ENCODE data around the gene BRPF1.
A peak's percentile ranks its signal among the peaks of the same experiment; 100 is the strongest.

The BRPF1 gene

GRCh38 chr3:9746330-9746729 is 14.8 kb downstream of the BRPF1 start:
- Histone ChIP-seq H3K4me1 (ENCODE audit: control insufficient read depth in 2 of 2, insufficient read depth in 2 of 2, low read length in 2 of 2) (peaks cover 16 to 17% of the 10 kb centered on the region in 2 donors), H3K9me3 (ENCODE audit: control insufficient read depth in 2 of 2, low read length in 2 of 2) (no peaks in the 10 kb centered on the region), H3K27me3 (ENCODE audit: control insufficient read depth in 2 of 2, insufficient read depth in 2 of 2, low read length in 2 of 2) (no peaks in the 10 kb centered on the region), H3K9ac (ENCODE audit: low read depth in 1 of 2, low read length in 2 of 2) (no peak overlapping the region), H3K36me3 (ENCODE audit: control insufficient read depth in 2 of 2, insufficient read depth in 2 of 2, low read length in 2 of 2) (peaks cover 65 to 72% of the 10 kb centered on the region in 2 donors), H3K4me3 (ENCODE audit: low read length in 2 of 2) (no peak overlapping the region), H3K27ac (ENCODE audit: low read depth in 2 of 2, low read length in 2 of 2) (no peak overlapping the region)

DNA sequence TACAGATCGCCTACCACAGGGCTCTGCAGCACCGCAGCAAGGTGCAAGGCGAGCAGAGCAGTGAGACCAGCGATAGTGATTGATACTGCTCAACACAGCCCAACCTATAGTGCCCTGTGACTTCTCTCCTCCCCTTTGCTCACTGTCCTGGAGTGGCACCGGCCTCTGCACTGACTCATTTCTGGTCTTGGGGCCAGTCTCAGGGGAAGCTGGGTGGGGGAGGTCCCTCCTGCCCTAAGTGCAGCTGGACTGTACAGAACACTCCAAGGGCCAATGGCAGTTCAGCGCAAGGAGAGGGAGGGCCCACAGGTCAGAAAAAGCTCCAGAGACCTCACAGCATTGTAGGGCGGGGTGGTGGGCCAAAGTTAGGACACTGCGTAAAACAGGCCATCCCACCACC is 15.7 kb downstream of the BRPF1 start:
- Histone ChIP-seq H3K36me3 (ENCODE audit: control insufficient read depth in 2 of 2, insufficient read depth in 2 of 2, low read length in 2 of 2) (peaks cover 64 to 73% of the 10 kb centered on the region in 2 donors), H3K9me3 (ENCODE audit: control insufficient read depth in 2 of 2, low read length in 2 of 2) (no peaks in the 10 kb centered on the region), H3K27ac (ENCODE audit: low read depth in 2 of 2, low read length in 2 of 2) (no peak overlapping the region), H3K4me1 (ENCODE audit: control insufficient read depth in 2 of 2, insufficient read depth in 2 of 2, low read length in 2 of 2) (peaks cover 19 to 20% of the 10 kb centered on the region in 2 donors), H3K9ac (ENCODE audit: low read depth in 1 of 2, low read length in 2 of 2) (no peak overlapping the region), H3K27me3 (ENCODE audit: control insufficient read depth in 2 of 2, insufficient read depth in 2 of 2, low read length in 2 of 2) (no peaks in the 10 kb centered on the region), H3K4me3 (ENCODE audit: low read length in 2 of 2) (no peak overlapping the region)

DNA sequence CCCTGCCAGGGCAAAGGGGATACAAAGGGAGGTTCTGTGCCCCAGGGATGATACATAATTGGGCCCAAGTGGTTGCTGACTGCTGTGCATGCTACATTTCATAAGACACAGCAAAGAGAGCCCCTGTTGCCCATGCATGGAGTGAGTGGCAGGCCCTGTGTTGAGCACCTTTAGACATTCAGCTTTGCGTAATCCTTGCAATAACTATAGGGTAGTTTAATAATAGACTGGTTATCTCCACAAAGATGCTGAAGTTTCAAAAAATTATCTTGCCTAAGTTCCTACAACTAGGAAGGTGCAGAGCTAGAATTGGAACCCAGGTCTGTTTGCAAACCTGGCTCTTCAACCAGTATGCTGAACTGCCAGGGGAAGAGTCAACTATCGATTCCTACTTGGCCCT is 16.5 kb downstream of the BRPF1 start:
- H3K4me3 ChIP-seq (ENCODE audit: low read length in 2 of 2), result no peak overlapping the region
- peaks cover 58 to 67% of the 10 kb centered on the region in 2 donors for H3K36me3 ChIP-seq (ENCODE audit: control insufficient read depth in 2 of 2, insufficient read depth in 2 of 2, low read length in 2 of 2)

DNA sequence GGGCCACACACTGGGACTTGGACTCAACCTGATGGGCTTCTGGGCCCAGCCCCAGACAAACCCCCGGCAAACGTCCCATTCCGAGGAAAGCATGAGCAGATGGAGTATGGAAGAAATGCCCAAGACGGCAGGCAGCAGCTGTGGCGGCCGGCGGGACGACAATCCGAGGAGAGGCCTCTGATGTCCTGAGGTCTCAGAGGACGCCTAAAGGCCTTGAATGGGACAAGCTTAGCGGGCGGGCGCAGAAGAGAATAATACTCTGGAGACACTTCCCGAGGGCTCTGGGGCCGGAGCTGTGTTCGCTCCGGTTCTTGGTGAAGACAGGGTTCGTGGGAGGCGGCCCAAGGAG is 17.7 kb downstream of the BRPF1 start:
- H3K36me3 ChIP-seq (ENCODE audit: control insufficient read depth in 2 of 2, insufficient read depth in 2 of 2, low read length in 2 of 2), result peaks cover 48 to 56% of the 10 kb centered on the region in 2 donors
- H3K9me3 ChIP-seq (ENCODE audit: control insufficient read depth in 2 of 2, low read length in 2 of 2), result no peaks in the 10 kb centered on the region
- H3K9ac ChIP-seq (ENCODE audit: low read depth in 1 of 2, low read length in 2 of 2), result peak overlapping the region; percentile 81 to 85
- peak overlapping the region; percentile 90 to 91 for H3K4me3 ChIP-seq (ENCODE audit: low read length in 2 of 2)
- no peaks in the 10 kb centered on the region for H3K27me3 ChIP-seq (ENCODE audit: control insufficient read depth in 2 of 2, insufficient read depth in 2 of 2, low read length in 2 of 2)
- peaks cover 19 to 20% of the 10 kb centered on the region in 2 donors for H3K4me1 ChIP-seq (ENCODE audit: control insufficient read depth in 2 of 2, insufficient read depth in 2 of 2, low read length in 2 of 2)
- peak overlapping the region; percentile 90 to 97 for H3K27ac ChIP-seq (ENCODE audit: low read depth in 2 of 2, low read length in 2 of 2)

More for the DNA sequence above, 16.5 kb downstream of the BRPF1 start:
- Histone ChIP-seq H3K4me1 (ENCODE audit: control insufficient read depth in 2 of 2, insufficient read depth in 2 of 2, low read length in 2 of 2) (peaks cover 19 to 20% of the 10 kb centered on the region in 2 donors), H3K27me3 (ENCODE audit: control insufficient read depth in 2 of 2, insufficient read depth in 2 of 2, low read length in 2 of 2) (no peaks in the 10 kb centered on the region), H3K9ac (ENCODE audit: low read depth in 1 of 2, low read length in 2 of 2) (no peak overlapping the region), H3K9me3 (ENCODE audit: control insufficient read depth in 2 of 2, low read length in 2 of 2) (no peaks in the 10 kb centered on the region), H3K27ac (ENCODE audit: low read depth in 2 of 2, low read length in 2 of 2) (no peak overlapping the region)

GRCh38 chr3:9749645-9750555 is 18.4 kb downstream of the BRPF1 start, which contains the start of gene OGG1:
Gene OGG1, plus strand, starts transcription at chr3:9749952. Its CDS starts 335 bp downstream, at chr3:9750287.
- Histone ChIP-seq H3K36me3 (ENCODE audit: control insufficient read depth in 2 of 2, insufficient read depth in 2 of 2, low read length in 2 of 2) (peaks cover 43 to 53% of the 10 kb centered on the region in 2 donors), H3K27ac (ENCODE audit: low read depth in 2 of 2, low read length in 2 of 2) (peak within 1 kb of the TSS; percentile 90 to 97), H3K4me1 (ENCODE audit: control insufficient read depth in 2 of 2, insufficient read depth in 2 of 2, low read length in 2 of 2) (peaks cover 19 to 27% of the 10 kb centered on the region in 2 donors), H3K27me3 (ENCODE audit: control insufficient read depth in 2 of 2, insufficient read depth in 2 of 2, low read length in 2 of 2) (no peaks in the 10 kb centered on the region), H3K9me3 (ENCODE audit: control insufficient read depth in 2 of 2, low read length in 2 of 2) (no peaks in the 10 kb centered on the region), H3K4me3 (ENCODE audit: low read length in 2 of 2) (peak within 1 kb of the TSS; percentile 90 to 91), H3K9ac (ENCODE audit: low read depth in 1 of 2, low read length in 2 of 2) (peak within 1 kb of the TSS; percentile 81 to 85)

GRCh38 chr3:9750556-9751411 is 19.2 kb downstream of the BRPF1 start:
- Histone ChIP-seq H3K9me3 (ENCODE audit: control insufficient read depth in 2 of 2, low read length in 2 of 2) (no peaks in the 10 kb centered on the region), H3K4me1 (ENCODE audit: control insufficient read depth in 2 of 2, insufficient read depth in 2 of 2, low read length in 2 of 2) (peaks cover 23 to 27% of the 10 kb centered on the region in 2 donors), H3K9ac (ENCODE audit: low read depth in 1 of 2, low read length in 2 of 2) (peak overlapping the region; percentile 81 to 85), H3K27ac (ENCODE audit: low read depth in 2 of 2, low read length in 2 of 2) (peak overlapping the region; percentile 90 to 97), H3K27me3 (ENCODE audit: control insufficient read depth in 2 of 2, insufficient read depth in 2 of 2, low read length in 2 of 2) (no peaks in the 10 kb centered on the region), H3K4me3 (ENCODE audit: low read length in 2 of 2) (peak overlapping the region; percentile 90 to 91), H3K36me3 (ENCODE audit: control insufficient read depth in 2 of 2, insufficient read depth in 2 of 2, low read length in 2 of 2) (peaks cover 36 to 46% of the 10 kb centered on the region in 2 donors)

DNA sequence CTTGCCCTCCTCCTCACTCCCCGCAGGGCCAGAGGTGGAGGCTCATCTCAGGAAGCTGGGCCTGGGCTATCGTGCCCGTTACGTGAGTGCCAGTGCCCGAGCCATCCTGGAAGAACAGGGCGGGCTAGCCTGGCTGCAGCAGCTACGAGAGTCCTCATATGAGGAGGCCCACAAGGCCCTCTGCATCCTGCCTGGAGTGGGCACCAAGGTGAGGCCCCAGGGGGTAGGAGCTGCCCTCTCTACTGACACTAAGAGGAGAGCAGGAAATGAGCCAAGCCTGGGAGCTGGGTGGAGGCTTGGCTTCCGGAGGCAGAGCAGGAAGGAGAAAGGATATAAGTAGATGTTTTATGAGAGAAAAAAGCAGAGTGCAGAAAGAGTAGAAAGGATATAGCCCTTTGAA is 23.1 kb downstream of the BRPF1 start:
- H3K27ac ChIP-seq (ENCODE audit: low read depth in 2 of 2, low read length in 2 of 2), result peak overlapping the region; percentile 11 to 49
- no peaks in the 10 kb centered on the region for H3K27me3 ChIP-seq (ENCODE audit: control insufficient read depth in 2 of 2, insufficient read depth in 2 of 2, low read length in 2 of 2)
- H3K36me3 ChIP-seq (ENCODE audit: control insufficient read depth in 2 of 2, insufficient read depth in 2 of 2, low read length in 2 of 2), result peaks cover 35 to 52% of the 10 kb centered on the region in 2 donors
- H3K9ac ChIP-seq (ENCODE audit: low read depth in 1 of 2, low read length in 2 of 2), result peak overlapping the region in 1 of 2 donors; percentile 29
- no peak overlapping the region for H3K4me3 ChIP-seq (ENCODE audit: low read length in 2 of 2)
- no peaks in the 10 kb centered on the region for H3K9me3 ChIP-seq (ENCODE audit: control insufficient read depth in 2 of 2, low read length in 2 of 2)
- H3K4me1 ChIP-seq (ENCODE audit: control insufficient read depth in 2 of 2, insufficient read depth in 2 of 2, low read length in 2 of 2), result peaks cover 19 to 24% of the 10 kb centered on the region in 2 donors

- Histone ChIP-seq H3K9me3 (ENCODE audit: control insufficient read depth in 2 of 2, low read length in 2 of 2) (no peaks in the 10 kb centered on the region), H3K27me3 (ENCODE audit: control insufficient read depth in 2 of 2, insufficient read depth in 2 of 2, low read length in 2 of 2) (no peaks in the 10 kb centered on the region), H3K9ac (ENCODE audit: low read depth in 1 of 2, low read length in 2 of 2) (no peak overlapping the region), H3K27ac (ENCODE audit: low read depth in 2 of 2, low read length in 2 of 2) (no peak overlapping the region), H3K4me3 (ENCODE audit: low read length in 2 of 2) (no peak overlapping the region), H3K36me3 (ENCODE audit: control insufficient read depth in 2 of 2, insufficient read depth in 2 of 2, low read length in 2 of 2) (peaks cover 29 to 48% of the 10 kb centered on the region in 2 donors), H3K4me1 (ENCODE audit: control insufficient read depth in 2 of 2, insufficient read depth in 2 of 2, low read length in 2 of 2) (peaks cover 4 to 8% of the 10 kb centered on the region in 2 donors)
Measured at GRCh38 chr3:9757427-9757826, 25.9 kb downstream of the BRPF1 start.

DNA sequence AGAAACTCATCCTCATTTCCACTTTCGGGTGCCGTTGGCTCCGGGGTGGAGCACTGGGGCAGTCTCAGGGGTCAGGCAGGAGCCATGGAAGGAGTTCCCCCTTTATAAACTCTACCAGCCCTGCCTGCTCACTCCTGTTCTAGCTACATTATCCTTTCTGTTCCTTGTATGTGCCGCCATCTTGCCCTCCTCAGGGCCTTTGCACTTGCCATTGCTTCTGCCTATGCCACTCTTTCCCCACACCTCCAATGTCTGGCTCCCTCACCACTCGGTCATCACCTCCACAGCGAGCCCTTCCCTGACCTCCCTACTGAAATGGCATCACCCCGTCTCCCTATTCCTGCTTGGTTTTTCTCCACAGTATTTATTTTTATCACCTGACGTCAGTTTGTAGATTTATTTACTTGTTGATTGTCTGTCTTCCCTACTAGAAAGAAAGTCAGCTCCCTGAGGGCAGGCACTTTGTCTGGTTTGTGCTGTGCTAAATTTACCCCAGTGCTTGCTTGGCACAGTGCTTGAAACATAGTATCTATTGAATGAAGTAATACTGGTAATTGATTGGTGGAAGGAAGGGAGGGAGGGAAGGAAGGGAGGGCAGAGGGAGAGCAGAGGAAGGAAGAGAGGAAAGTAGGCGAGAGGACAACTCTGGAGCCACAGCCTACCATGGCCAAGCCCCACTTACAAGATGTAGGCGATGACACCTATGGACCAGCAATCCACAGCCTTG is 29.4 kb downstream of the BRPF1 start:
- no peaks in the 10 kb centered on the region for H3K9me3 ChIP-seq (ENCODE audit: control insufficient read depth in 2 of 2, low read length in 2 of 2)
- no peaks in the 10 kb centered on the region for H3K4me1 ChIP-seq (ENCODE audit: control insufficient read depth in 2 of 2, insufficient read depth in 2 of 2, low read length in 2 of 2)
- H3K4me3 ChIP-seq (ENCODE audit: low read length in 2 of 2), result no peak overlapping the region
- H3K36me3 ChIP-seq (ENCODE audit: control insufficient read depth in 2 of 2, insufficient read depth in 2 of 2, low read length in 2 of 2), result peaks cover 25 to 44% of the 10 kb centered on the region in 2 donors
- H3K27me3 ChIP-seq (ENCODE audit: control insufficient read depth in 2 of 2, insufficient read depth in 2 of 2, low read length in 2 of 2), result no peaks in the 10 kb centered on the region
- no peak overlapping the region for H3K27ac ChIP-seq (ENCODE audit: low read depth in 2 of 2, low read length in 2 of 2)
- H3K9ac ChIP-seq (ENCODE audit: low read depth in 1 of 2, low read length in 2 of 2), result no peak overlapping the region

Data from mucosa of rectum (tissue), 2 donors.